WTC11 (cell line): ENCODE measurements around the gene HDGFL2. TPM values are rescaled to one million over a fixed set of nuclear protein-coding genes. Genes with fewer than 3 reads are reported as not detected.

ENCODE experiments used
- ATAC-seq: fragments of 200-7000 bp; cut with Tn5 transposase; 2 replicates; pipeline ENCODE4 v1.10.0; 2021; ENCODE audit warnings: mild to moderate bottlenecking, moderate library complexity
- CTCF ChIA-PET: fragments of 300-600 bp; sonication (Branson Sonifier 250); formaldehyde crosslinking; loops from one replicate; lab custom pipeline; 2021; ENCODE audit warnings: antibody characterized with exemption; lab: Charles Lee
- POLR2A ChIA-PET: fragments of 350-600 bp; sonication (Branson Sonifier 250); formaldehyde crosslinking; loops from one replicate; lab custom pipeline; 2021; ENCODE audit warnings: antibody characterized with exemption; lab: Charles Lee
- DNase-seq: peaks from one replicate; pipeline ENCODE4 v3.0.0; 2021; ENCODE audit warnings: low spot score
- H3K27ac Mint-ChIP-seq: 2 replicates; pipeline ENCODE4 v1.8.0; 2021; ENCODE audit warnings: mixed read lengths
- H3K27me3 Mint-ChIP-seq: 2 replicates; pipeline ENCODE4 v1.8.0; 2021; ENCODE audit warnings: low read depth, mild to moderate bottlenecking, moderate library complexity, mixed read lengths
- H3K36me3 Mint-ChIP-seq: 2 replicates; pipeline ENCODE4 v1.8.0; 2021; ENCODE audit warnings: mixed read lengths
- H3K4me1 Mint-ChIP-seq: 2 replicates; pipeline ENCODE4 v1.8.0; 2022; ENCODE audit warnings: mixed read lengths
- H3K4me3 Mint-ChIP-seq: 2 replicates; pipeline ENCODE4 v1.8.0; 2021; ENCODE audit warnings: mild to moderate bottlenecking, moderate library complexity, mixed read lengths
- H3K9me3 Mint-ChIP-seq: 2 replicates; pipeline ENCODE4 v1.8.0; 2021; ENCODE audit warnings: mixed read lengths
- AFF4 ChIP-seq: sonication (generic); formaldehyde crosslinking; IDR thresholded peaks from 2 replicates; pipeline ENCODE4 v1.8.1; 2023; ENCODE audit warnings: mild to moderate bottlenecking, missing genetic modification reagents, borderline replicate concordance
- CBFB ChIP-seq: sonication (generic); formaldehyde crosslinking; IDR thresholded peaks from 2 replicates; pipeline ENCODE4 v1.8.1; 2022; ENCODE audit warnings: mild to moderate bottlenecking, low read depth, missing genetic modification reagents
- ERG ChIP-seq: fragments of 250-450 bp; sonication (Bioruptor Pico); IDR thresholded peaks from 2 replicates; pipeline ENCODE4 v1.8.0; 2021; ENCODE audit warnings: mild to moderate bottlenecking
- FOXP1 ChIP-seq: sonication (generic); formaldehyde crosslinking; IDR thresholded peaks from 2 replicates; pipeline ENCODE4 v1.8.0; 2022; ENCODE audit warnings: missing genetic modification reagents, mild to moderate bottlenecking, moderate library complexity, borderline replicate concordance
- HMGXB4 ChIP-seq: sonication (generic); formaldehyde crosslinking; IDR thresholded peaks from 2 replicates; pipeline ENCODE4 v1.8.1; 2023; ENCODE audit warnings: mild to moderate bottlenecking, moderate library complexity, missing genetic modification reagents
- MYBL2 ChIP-seq: sonication (generic); formaldehyde crosslinking; IDR thresholded peaks from 2 replicates; pipeline ENCODE4 v1.8.1; 2023; ENCODE audit warnings: mild to moderate bottlenecking, moderate library complexity, missing genetic modification reagents
- NFATC4 ChIP-seq: fragments of 250-450 bp; sonication (Bioruptor Pico); IDR thresholded peaks from 2 replicates; pipeline ENCODE4 v1.9.0; 2021; ENCODE audit warnings: mild to moderate bottlenecking
- NR1H2 ChIP-seq: sonication (generic); formaldehyde crosslinking; IDR thresholded peaks from 2 replicates; pipeline ENCODE4 v1.9.0; 2021; ENCODE audit warnings: mild to moderate bottlenecking, moderate library complexity, missing genetic modification reagents
- RELA ChIP-seq: sonication (generic); formaldehyde crosslinking; IDR thresholded peaks from 2 replicates; pipeline ENCODE4 v1.8.1; 2022; ENCODE audit warnings: missing genetic modification reagents, mild to moderate bottlenecking, borderline replicate concordance
- SOX15 ChIP-seq: fragments of 250-450 bp; sonication (Bioruptor Pico); IDR thresholded peaks from 2 replicates; pipeline ENCODE4 v1.9.0; 2021; ENCODE audit warnings: mild to moderate bottlenecking
- TEAD4 ChIP-seq: sonication (generic); formaldehyde crosslinking; IDR thresholded peaks from 2 replicates; pipeline ENCODE4 v1.8.0; 2022; ENCODE audit warnings: mild to moderate bottlenecking, missing genetic modification reagents
- ZNF121 ChIP-seq: sonication (generic); formaldehyde crosslinking; IDR thresholded peaks from 2 replicates; pipeline ENCODE4 v1.8.0; 2023; ENCODE audit warnings: missing genetic modification reagents
- ZNF671 ChIP-seq: fragments of 250-450 bp; sonication (Bioruptor Pico); IDR thresholded peaks from 2 replicates; pipeline ENCODE4 v1.8.0; 2021; ENCODE audit warnings: mild to moderate bottlenecking
- total RNA-seq: library from RNA; stranded (reverse); gene quantifications from 3 replicates; pipeline ENCODE4 v1.2.3, GENCODE V29; 2021
- TF ChIP-seq, protein P1 (sequence below): fragments of 200-600 bp; IDR thresholded peaks from 2 replicates; pipeline ENCODE4 v1.8.0; 2022; ENCODE audit warnings: antibody characterized with exemption
- TF ChIP-seq, protein P2 (sequence below): sonication (generic); formaldehyde crosslinking; IDR thresholded peaks from 2 replicates; pipeline ENCODE4 v1.8.1; 2023; ENCODE audit warnings: mild to moderate bottlenecking, missing genetic modification reagents
- TF ChIP-seq, protein P3 (sequence below): sonication (generic); formaldehyde crosslinking; IDR thresholded peaks from 2 replicates; pipeline ENCODE4 v1.8.1; 2022; ENCODE audit warnings: low read depth, missing genetic modification reagents, borderline replicate concordance

The HDGFL2 gene
- total RNA-seq, 1 experiment from 2014 or later, result 115 TPM

- Mint-ChIP-seq H3K9me3 (no peaks in the 10 kb centered on the region), H3K36me3 (peaks cover 11% of the 10 kb centered on the region), H3K4me3 (no peak overlapping the region), H3K27me3 (no peaks in the 10 kb centered on the region), H3K27ac (no peak overlapping the region), H3K4me1 (no peaks in the 10 kb centered on the region)
- ChIA-PET POLR2A (no interaction called here), CTCF (no interaction called here)
- DNase-seq, result no peak
- ATAC-seq, result no peak
- TF ChIP-seq, protein P1, sequence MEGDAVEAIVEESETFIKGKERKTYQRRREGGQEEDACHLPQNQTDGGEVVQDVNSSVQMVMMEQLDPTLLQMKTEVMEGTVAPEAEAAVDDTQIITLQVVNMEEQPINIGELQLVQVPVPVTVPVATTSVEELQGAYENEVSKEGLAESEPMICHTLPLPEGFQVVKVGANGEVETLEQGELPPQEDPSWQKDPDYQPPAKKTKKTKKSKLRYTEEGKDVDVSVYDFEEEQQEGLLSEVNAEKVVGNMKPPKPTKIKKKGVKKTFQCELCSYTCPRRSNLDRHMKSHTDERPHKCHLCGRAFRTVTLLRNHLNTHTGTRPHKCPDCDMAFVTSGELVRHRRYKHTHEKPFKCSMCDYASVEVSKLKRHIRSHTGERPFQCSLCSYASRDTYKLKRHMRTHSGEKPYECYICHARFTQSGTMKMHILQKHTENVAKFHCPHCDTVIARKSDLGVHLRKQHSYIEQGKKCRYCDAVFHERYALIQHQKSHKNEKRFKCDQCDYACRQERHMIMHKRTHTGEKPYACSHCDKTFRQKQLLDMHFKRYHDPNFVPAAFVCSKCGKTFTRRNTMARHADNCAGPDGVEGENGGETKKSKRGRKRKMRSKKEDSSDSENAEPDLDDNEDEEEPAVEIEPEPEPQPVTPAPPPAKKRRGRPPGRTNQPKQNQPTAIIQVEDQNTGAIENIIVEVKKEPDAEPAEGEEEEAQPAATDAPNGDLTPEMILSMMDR, result no peak
- no peak for TF ChIP-seq ZNF671 (CRISPR knock-in tag)
- TF ChIP-seq NFATC4 (CRISPR knock-in tag), result no peak
- TF ChIP-seq CBFB (CRISPR knock-in tag), result no peak
- TF ChIP-seq, protein P2, sequence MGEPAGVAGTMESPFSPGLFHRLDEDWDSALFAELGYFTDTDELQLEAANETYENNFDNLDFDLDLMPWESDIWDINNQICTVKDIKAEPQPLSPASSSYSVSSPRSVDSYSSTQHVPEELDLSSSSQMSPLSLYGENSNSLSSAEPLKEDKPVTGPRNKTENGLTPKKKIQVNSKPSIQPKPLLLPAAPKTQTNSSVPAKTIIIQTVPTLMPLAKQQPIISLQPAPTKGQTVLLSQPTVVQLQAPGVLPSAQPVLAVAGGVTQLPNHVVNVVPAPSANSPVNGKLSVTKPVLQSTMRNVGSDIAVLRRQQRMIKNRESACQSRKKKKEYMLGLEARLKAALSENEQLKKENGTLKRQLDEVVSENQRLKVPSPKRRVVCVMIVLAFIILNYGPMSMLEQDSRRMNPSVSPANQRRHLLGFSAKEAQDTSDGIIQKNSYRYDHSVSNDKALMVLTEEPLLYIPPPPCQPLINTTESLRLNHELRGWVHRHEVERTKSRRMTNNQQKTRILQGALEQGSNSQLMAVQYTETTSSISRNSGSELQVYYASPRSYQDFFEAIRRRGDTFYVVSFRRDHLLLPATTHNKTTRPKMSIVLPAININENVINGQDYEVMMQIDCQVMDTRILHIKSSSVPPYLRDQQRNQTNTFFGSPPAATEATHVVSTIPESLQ (CRISPR knock-in tag), result no peak
- TF ChIP-seq MYBL2 (CRISPR knock-in tag), result no peak
- TF ChIP-seq TEAD4 (CRISPR knock-in tag), result no peak
- no peak for TF ChIP-seq AFF4 (CRISPR knock-in tag)
- no peak for TF ChIP-seq ERG (CRISPR knock-in tag)
- TF ChIP-seq, protein P3, sequence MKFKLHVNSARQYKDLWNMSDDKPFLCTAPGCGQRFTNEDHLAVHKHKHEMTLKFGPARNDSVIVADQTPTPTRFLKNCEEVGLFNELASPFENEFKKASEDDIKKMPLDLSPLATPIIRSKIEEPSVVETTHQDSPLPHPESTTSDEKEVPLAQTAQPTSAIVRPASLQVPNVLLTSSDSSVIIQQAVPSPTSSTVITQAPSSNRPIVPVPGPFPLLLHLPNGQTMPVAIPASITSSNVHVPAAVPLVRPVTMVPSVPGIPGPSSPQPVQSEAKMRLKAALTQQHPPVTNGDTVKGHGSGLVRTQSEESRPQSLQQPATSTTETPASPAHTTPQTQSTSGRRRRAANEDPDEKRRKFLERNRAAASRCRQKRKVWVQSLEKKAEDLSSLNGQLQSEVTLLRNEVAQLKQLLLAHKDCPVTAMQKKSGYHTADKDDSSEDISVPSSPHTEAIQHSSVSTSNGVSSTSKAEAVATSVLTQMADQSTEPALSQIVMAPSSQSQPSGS (CRISPR knock-in tag), result no peak
- TF ChIP-seq NR1H2, result no peak
- no peak for TF ChIP-seq HMGXB4 (CRISPR knock-in tag)
- TF ChIP-seq SOX15 (CRISPR knock-in tag), result no peak
- no peak for TF ChIP-seq FOXP1 (CRISPR knock-in tag)
- TF ChIP-seq ZNF121 (CRISPR knock-in tag), result no peak
- TF ChIP-seq RELA (CRISPR knock-in tag), result no peak
Observed at GRCh38 chr19:4496304-4496703, 24.2 kb downstream of the HDGFL2 start.
